Erythroblast (primary cell): Measurements from ENCODE around the gene PRB2.
"Not testable (repeated sequence)": the region's sequence is repeated elsewhere in the genome, so short reads cannot be mapped to it uniquely, and the experiment has no call there.

Source experiments
- DNase-seq, 2 experiments: peaks; one replicate each; lab custom pipeline; 2025; lab: John Stamatoyannopoulos, UW
- GATA1 ChIP-seq: IDR thresholded peaks from 2 replicates; pipeline ENCODE4 v1.6.1; 2011; ENCODE audit warnings: low read depth, mild to moderate bottlenecking, control low read depth, low read length, moderate library complexity
- POLR2A ChIP-seq: IDR thresholded peaks from 2 replicates; pipeline ENCODE4 v1.6.1; 2011; ENCODE audit warnings: mild to moderate bottlenecking, low read length

Gene PRB2

DNA sequence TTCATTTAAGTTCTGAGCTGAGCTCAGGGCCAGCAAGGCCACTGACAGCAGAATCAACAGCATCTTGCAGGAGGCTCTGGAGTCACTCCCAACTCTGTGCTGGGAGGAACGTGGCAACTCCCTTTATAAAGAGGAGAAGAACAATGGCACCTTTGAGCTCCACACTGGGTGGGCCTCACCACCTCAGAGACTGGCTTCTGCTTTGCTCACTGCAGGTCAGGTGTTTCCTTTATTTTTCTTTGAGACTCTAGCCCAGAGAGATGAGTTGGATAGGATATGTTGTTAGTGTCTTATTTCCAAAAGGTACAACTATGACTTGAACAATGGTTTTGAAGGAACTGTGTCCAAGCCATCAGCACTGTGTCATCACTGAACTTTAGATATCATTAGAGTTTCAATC is at the start of gene PRB2:
Gene PRB2, minus strand, starts transcription at position 101 of the 400 bp plus-strand sequence. Its CDS starts 38 bp downstream, at position 63.
- DNase-seq: not testable (repeated sequence)

DNA sequence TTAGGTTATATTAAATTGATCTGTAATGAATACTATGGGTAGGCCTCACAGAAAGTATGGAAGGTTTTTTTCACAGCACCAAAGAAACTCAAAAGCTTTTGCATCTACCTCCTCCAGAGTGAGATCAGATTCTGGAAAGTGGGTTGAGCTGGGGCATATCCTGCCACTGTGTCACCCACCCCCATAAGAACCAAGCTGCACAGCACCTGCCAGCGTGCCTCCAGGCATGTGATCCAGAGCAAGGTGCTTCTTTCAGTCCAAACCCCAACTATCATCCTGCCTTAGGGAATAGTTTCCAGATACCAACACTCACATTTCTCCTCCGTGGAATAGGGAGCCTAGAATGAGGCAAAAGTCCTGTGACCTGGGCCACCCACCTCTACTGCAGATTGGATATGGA is 42.6 kb upstream of the PRB2 start:
- TF ChIP-seq GATA1 (no peak), POLR2A (no peak)
- DNase-seq: no peak

DNA sequence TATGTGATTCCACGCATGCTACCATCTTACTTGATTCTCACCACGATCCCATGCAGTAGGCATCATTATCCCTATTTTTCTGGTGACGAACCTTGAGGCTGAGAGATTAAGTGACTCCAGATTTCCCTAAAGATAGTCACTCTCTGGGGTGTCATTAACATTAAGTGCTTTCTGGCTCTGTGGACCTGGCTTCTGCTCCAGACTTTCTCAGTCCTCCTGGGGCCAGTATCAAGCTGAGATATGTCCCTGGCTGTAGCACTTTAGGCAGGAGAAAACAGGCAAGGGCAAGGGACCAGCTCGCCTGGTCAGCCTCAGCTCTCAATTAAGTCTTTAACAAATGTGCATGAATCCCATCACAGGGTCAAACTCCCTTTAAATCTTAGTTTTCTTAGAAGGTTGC is 38.3 kb upstream of the PRB2 start:
- TF ChIP-seq GATA1: no peak
- no peak for DNase-seq

DNA sequence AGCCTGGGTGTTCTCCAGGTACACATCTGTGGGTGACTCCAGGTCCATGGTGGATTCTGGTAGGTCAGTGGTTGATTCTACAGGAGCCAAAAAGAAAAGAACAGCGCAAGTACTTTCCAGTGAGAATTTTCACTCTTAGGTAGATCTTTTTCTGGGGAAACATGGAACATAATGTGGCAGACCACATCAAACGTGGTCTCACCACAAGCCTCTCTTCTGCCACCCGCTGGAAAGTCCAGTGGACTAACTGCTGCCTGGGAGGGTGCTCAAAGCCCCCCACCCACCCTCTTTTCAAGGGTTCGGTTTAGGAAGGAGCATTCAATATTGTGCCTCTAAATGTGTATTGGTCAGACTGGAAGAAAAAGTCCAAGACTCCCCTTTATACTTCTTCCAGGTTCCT is 36.1 kb upstream of the PRB2 start:
- TF ChIP-seq POLR2A (no peak), GATA1 (no peak)
- no peak for DNase-seq

DNA sequence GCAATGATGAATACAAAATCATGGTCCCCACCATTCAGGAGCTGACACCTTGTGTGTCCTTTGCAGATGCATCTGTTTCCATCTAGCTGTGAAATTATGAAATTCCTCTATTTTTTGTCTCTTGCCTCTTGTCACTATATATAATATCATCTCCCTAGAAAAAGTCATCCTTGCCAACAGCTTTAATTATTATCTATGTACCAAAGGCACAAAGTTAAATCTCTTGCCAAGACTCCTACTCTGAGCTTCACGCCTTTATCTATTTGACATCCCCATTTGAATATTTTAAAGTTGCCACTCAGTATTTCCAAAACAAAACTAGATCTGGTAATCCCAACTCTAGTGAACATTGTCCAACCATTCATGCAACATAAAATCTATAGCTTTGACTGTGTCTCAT is 32.0 kb upstream of the PRB2 start:
- no peak for DNase-seq
- TF ChIP-seq POLR2A (no peak), GATA1 (no peak)

DNA sequence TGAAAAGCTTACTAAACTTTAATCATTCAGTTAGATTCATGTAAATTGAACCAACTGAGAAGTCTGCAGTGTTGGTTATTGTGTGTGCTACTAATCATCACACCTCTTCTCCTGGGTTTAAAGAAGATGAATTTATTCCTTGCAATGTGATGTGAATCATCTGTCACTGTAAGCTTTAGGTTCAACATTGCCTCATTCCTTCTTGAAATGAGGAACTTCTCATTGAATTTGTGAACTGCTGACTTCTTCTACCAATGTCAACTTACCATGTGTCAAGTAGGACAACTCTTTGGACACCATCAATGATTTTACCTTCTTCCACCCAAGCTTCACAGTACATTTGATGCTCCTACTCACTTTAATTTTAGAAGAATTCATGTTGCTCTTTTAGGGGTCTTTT is 17.4 kb upstream of the PRB2 start:
- DNase-seq: no peak
- no peak for TF ChIP-seq GATA1
- TF ChIP-seq POLR2A: no peak

DNA sequence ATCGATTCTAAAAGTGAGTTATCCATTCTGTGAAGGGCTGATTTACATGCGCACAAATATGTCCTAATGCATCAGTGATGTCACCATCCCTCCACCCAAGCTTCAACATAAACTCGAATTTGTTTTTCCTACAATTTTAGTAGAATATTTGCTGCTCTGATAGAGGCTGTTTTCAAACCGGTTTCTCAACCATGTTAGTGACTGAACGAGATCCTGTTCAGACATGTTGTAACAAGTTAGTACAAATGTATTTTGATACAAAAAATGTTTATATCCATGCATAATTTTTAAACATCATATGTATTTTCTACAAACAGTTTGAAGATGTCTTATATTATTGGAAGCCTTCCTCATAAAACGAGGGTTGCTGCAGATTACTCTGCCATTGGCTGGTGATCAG is 12.7 kb upstream of the PRB2 start:
- TF ChIP-seq GATA1: no peak
- no peak for TF ChIP-seq POLR2A

DNA sequence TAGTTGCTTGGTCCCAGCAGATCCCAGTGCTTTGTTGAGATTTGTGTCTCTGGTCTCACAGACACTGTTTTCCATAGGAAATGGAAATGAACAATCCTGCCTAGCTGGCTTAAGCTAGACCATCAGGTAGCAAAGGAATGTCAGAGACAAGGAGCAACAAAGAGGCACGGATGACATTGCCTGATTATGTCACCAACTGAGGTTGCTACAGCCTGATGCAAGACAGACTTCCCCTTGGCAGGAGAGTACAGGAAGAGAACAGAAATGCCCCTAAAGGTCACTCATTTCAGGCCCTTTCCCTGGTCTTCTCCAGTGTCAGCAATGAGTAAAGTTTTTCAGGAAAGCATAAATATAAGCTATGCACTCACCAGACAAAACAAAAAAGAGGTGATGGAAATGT is 2.0 kb upstream of the PRB2 start:
- TF ChIP-seq GATA1: no peak
- no peak for DNase-seq

More for the DNA sequence above, 12.7 kb upstream of the PRB2 start:
- no peak for DNase-seq

DNA sequence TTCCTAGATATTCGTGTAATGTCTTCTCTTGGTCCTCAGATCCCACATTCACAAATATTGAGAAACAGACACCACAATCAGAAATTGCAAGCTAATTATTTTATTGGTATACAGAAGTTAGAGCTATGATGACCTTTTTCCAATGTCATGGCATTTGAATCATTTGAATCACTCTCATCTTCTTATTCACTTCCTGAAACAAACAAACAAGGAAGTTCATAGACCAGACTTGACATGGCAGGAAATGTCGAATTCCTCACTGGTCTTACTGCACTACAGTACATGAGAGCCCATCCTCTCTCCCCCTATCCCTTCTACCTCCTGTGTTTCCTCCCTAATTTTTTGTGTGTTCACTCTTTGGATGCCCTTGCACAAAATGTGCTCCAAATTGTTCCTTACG is 3.9 kb downstream of the PRB2 start:
- DNase-seq: not testable (repeated sequence)

DNA sequence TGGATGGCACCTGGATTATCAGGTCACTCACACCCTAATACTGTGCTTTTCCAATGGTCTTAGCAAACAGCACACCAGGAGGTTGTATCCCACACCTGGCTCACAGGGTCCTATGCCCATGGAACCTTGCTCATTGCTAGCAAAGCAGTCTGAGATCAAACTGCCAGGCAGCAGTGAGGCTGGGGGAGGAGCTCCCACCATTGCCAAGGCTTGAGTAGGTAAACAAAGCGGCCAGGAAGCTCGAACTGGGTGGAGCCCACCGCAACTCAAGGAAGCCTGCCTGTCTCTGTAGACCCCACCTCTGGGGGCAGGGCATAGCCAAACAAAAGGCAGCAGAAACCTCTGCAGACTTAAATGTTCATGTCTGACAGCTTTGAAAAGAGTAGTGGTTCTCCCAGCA is 17.9 kb downstream of the PRB2 start:
- DNase-seq: not testable (repeated sequence)

DNA sequence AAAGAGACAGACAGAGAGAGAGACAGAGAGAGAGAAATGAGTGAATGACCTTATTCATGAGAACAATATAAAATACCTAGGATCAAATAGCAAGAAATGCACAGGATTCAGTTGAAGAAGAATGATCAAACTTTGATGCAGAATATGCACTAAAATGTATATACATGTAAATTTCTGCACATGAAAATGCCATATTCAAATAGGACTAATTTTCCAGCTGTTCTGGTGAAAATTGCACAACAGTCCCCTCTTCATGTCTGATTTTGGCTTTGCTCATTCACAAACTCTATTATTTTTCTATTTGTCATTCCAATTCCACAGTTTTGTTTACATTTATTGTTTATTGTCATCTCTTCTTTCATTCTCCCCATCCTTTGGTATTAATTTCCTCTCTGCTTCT is 34.2 kb downstream of the PRB2 start:
- DNase-seq: no peak
- TF ChIP-seq GATA1 (no peak), POLR2A (no peak)

DNA sequence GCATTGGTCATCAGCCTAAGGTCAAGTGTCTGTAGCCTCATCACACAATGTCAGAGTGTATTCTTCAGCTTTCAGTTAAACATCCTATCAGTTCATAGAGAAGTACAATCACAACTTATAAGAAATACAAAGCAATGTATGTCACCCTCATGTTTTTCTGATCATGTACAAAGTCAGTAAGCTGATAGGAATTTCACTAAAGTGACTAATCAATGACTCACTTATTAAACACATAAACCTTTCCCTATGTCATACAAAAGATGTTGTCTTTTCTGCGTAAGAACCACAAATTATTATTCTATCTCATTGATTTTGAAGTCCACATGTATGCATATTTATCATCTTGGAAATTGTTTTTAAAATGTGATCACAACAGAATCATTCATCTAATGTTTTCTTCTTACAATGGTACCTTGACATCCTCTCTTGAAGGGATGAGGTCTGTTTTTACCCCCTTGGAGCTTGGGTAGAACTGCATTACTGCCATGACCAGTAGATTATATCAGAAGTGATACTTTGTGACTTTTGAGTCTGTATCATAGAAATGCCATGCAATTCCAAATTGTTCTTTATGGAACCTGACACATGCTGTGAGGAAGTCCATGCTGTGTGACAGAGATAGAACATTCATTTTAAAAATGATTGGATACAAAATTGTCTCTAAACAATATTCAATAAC is 35.0 kb downstream of the PRB2 start:
- not testable (repeated sequence) for DNase-seq

DNA sequence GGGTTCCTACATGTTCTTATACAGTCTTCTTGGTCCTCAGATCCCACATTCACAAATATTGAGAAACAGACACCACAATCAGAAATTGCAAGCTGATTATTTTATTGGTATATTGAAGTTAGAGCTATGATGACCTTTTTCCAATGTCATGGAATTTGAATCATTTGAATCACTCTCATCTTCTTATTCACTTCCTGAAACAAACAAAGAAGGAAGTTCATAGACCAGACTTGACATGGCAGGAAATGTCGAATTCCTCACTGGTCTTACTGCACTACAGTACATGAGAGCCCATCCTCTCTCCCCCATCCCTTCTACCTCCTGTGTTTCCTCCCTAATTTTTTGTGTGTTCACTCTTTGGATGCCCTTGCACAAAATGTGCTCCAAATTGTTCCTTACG is 43.6 kb downstream of the PRB2 start:
- DNase-seq: not testable (repeated sequence)

DNA sequence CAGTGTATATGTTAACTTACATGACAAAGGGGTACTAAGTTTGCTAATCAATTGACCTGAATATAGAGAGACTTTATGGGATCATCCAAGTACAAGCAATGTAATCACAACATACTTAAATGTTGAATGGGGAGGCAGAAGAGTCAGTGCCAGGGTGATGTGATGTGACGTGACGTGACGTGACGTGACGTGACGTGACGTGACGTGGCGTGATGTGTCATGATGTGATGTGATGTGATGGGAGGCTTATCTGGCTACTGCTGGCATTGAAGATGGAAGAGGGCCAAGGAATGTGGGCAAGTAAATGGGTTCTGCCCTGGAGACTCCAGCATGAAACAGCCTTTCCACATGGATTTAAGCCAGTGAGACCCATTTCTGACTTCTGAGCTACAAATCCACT is 46.9 kb downstream of the PRB2 start:
- no peak for DNase-seq
- TF ChIP-seq POLR2A: no peak

DNA sequence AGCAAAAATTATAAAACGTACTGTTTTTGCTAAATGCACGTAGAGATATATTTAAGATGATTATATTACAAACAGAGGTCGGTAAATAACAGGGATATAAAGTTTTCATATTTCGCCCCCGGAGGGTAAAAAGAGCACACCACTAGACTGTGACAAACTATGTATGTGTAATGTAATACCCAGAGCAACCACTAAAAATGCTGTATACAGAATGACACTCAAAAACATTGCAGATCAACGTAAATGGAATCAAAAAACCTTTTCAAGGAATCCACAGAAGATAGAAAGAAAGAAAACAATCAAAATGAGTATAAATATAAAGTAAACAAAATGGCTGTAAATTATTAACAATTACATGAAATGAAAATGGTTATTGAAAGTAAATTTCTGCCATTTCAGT is 47.6 kb downstream of the PRB2 start:
- DNase-seq: no peak
- TF ChIP-seq GATA1: no peak
- no peak for TF ChIP-seq POLR2A

DNA sequence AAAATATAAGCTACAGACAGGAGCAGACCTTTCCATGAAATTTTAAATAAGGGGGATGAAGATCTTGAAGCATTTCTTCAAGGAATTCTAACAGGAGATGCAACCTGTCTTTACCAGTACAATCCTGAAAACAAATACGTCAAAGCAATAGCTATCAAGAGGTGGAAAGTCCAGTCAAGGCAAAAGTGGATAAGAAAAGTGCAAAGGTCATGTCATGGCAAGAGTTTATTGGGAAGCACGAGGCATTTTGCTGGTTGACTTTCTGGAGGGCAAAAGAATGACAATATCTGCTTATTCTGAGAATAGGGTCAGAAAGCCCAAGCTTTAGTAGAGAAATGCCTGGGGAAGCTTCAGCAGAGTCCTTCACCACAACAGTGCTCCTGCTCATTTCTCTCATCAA is 50.9 kb downstream of the PRB2 start:
- TF ChIP-seq GATA1: no peak
- no peak for TF ChIP-seq POLR2A
- no peak for DNase-seq
